Body of pancreas (tissue), 4 donors: Measurements from ENCODE around the gene GALNT9.

Experiments
- POLR2A ChIP-seq, 3 donors: fragments of 450-650 bp; IDR thresholded peaks; one replicate each; pipeline ENCODE4 v1.6.1; 2016; ENCODE audit warnings: antibody characterized with exemption in 3 of 3, mild to moderate bottlenecking in 2 of 3
- TF ChIP-seq, protein P1 (sequence below), 7 experiments: fragments of 450-650 bp in 4 of 7; fragments of 200-600 bp in 3 of 7; sonication (generic) in 3 of 7; IDR thresholded peaks; one replicate each; pipeline ENCODE4 v1.5.1; 2016 to 2019; ENCODE audit warnings: antibody characterized with exemption in 7 of 7

DNA sequence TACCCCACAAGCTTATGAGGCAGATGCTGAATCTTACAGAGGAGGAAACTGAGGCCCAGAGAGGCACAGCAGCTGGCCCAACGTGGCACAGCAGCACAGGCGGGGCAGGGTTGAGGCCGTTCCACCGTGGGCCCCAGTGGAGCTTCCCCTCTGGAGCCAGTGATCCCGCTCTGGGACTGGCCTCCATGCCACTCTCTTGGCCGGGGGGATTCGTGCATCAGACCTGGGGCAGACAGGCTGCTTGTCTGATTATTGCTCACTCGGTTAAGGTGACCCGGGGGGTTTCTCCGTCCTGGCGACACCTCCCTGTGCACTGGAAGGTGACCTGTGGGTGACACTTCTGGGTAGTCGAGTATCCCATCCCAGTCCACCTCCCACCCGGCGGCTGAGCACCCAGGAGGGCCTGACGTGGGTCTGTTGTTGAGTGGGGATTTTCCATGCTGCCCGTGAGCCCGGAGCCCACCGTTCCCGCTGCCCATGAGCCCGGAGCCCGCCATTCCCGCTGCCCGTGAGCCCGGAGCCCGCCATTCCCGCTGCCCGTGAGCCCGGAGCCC is 157.3 kb downstream of the GALNT9 start:
- TF ChIP-seq, protein P1, sequence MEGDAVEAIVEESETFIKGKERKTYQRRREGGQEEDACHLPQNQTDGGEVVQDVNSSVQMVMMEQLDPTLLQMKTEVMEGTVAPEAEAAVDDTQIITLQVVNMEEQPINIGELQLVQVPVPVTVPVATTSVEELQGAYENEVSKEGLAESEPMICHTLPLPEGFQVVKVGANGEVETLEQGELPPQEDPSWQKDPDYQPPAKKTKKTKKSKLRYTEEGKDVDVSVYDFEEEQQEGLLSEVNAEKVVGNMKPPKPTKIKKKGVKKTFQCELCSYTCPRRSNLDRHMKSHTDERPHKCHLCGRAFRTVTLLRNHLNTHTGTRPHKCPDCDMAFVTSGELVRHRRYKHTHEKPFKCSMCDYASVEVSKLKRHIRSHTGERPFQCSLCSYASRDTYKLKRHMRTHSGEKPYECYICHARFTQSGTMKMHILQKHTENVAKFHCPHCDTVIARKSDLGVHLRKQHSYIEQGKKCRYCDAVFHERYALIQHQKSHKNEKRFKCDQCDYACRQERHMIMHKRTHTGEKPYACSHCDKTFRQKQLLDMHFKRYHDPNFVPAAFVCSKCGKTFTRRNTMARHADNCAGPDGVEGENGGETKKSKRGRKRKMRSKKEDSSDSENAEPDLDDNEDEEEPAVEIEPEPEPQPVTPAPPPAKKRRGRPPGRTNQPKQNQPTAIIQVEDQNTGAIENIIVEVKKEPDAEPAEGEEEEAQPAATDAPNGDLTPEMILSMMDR (IDR thresholded peaks at IDR 0.05), result no peak
- TF ChIP-seq POLR2A (IDR thresholded peaks at IDR 0.05), result no peak
